Stimulated activated CD4-positive, alpha-beta T cell treated with anti-CD3 and anti-CD28 coated beads, Interleukin-2, amount 100 ng/mL, for 24 hours (primary cell): ENCODE measurements around the gene GNB3.
A peak's percentile ranks its signal among the peaks of the same experiment; 100 is the strongest.
"Not testable (repeated sequence)": the region's sequence is repeated elsewhere in the genome, so short reads cannot be mapped to it uniquely, and the experiment has no call there.

Experiments
- DNase-seq, 2 donors: peaks; one replicate each; pipeline ENCODE4 v3.0.0-alpha.2; 2020

GNB3 gene

GRCh38 chr12:6863586-6864321 is 23.0 kb downstream of the GNB3 start:
- no peak for DNase-seq

- DNase-seq: not testable (repeated sequence)
These were observed 24.6 kb downstream of the GNB3 start for GRCh38 chr12:6865307-6865706.

- DNase-seq: no peak
These were observed 25.6 kb downstream of the GNB3 start for GRCh38 chr12:6866163-6866919.

- no peak for DNase-seq
These were observed 26.2 kb downstream of the GNB3 start for GRCh38 chr12:6866920-6867412.

- DNase-seq: peak; percentile 80 to 83
These were observed 26.9 kb downstream of the GNB3 start, which contains the start of gene TPI1 for GRCh38 chr12:6867413-6868210. Gene TPI1, plus strand, starts transcription at chr12:6867531. Its CDS starts 36 bp downstream, at chr12:6867567.

GRCh38 chr12:6868211-6869048 is 27.7 kb downstream of the GNB3 start:
- peak in 1 of 2 donors; percentile 24 for DNase-seq

GRCh38 chr12:6869049-6870021 is 28.6 kb downstream of the GNB3 start:
- DNase-seq: peak; percentile 84 to 88

GRCh38 chr12:6870304-6870703 is 29.6 kb downstream of the GNB3 start:
- not testable (repeated sequence) for DNase-seq

- DNase-seq: peak; percentile 37 to 66
These were observed 30.6 kb downstream of the GNB3 start for GRCh38 chr12:6871052-6871957.

- DNase-seq: peak; percentile 88 to 90
These were observed 31.6 kb downstream of the GNB3 start for GRCh38 chr12:6872073-6873048.

GRCh38 chr12:6873094-6874014 is 32.6 kb downstream of the GNB3 start, which contains the start of gene SPSB2:
Gene SPSB2, minus strand, starts transcription at chr12:6873303. Its CDS starts 402 bp downstream, at chr12:6872901.
- DNase-seq: peak; percentile 100

GRCh38 chr12:6874015-6874368 is 33.3 kb downstream of the GNB3 start:
- not testable (repeated sequence) for DNase-seq

GRCh38 chr12:6879824-6880223 is 39.1 kb downstream of the GNB3 start:
- not testable (repeated sequence) for DNase-seq

GRCh38 chr12:6883252-6883651 is 42.5 kb downstream of the GNB3 start:
- DNase-seq: no peak

- DNase-seq: no peak
These were observed 43.0 kb downstream of the GNB3 start for GRCh38 chr12:6883683-6884082.

- no peak for DNase-seq
These were observed 43.8 kb downstream of the GNB3 start for GRCh38 chr12:6884539-6884938.
